ENCODE data around the gene CNTN2.

CNTN2 gene

DNA sequence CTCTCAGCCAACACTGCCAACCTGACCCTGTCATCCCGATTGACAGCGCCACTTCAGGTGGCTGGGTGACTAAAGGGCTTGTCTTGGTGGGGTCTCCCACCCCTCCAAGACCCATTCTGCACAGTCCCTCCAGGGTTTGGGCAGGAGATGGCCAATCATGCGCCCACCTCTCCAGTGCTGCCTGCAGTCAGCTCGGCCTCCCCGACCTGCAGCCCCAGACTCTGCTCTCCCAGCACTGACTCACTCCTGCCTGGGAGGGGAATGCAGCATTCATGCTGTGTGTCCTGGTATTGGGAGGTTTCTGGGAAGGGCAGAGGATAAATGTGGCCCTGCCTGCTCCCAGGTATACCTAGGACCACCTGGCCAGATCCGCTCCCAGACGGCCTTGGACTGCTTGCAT, 31.5 kb downstream of the CNTN2 start:
- DNase-seq: no peak

DNA sequence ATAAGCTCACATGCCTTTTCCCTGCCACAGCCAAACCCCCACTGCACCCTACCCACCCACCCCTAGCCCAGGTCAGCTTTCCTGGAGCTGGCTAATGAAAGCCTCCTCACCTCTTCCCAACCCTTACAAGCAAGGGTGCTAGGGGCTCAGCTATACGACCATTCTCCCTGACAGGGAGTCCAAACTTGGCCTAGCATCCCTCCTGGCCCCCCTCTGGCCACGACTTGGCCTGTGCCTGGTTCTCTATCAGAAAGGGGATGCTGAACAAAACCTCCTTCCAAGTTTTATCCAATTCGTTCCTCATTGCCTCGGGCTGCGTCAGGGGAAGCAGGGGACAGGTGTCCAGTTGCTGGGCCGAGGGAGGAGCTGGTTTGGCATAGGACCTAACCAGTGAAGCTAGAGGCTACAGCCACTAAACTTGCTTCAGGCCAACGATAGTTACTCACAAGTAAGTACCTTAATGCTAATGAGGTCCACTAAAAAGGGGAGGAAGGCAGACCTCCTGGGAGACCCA, 32.7 kb downstream of the CNTN2 start:
- no peak for DNase-seq

GRCh38 chr1:205076245-205076761, 33.3 kb downstream of the CNTN2 start:
- peak; percentile 48 for DNase-seq

GRCh38 chr1:205077158-205077933, 34.3 kb downstream of the CNTN2 start:
- no peak for DNase-seq

DNA sequence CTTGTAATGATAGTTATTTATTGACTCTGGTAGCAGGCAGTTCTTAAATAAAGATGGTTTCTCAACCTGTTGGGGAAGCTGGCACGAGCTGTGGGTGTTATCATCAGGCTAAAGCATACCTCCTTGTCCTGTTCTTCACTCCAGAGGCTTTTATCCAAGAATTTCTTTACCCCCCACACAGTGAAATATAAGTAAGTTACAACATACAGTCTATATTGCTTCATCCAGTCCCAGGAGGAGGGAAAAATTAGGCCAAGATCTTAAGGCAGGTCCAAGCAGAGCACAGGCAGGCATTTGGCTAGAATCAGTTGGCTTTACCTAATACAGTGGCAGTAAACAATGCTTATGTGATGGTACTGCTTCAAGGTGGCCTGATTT, 34.9 kb downstream of the CNTN2 start:
- no peak for DNase-seq

DNA sequence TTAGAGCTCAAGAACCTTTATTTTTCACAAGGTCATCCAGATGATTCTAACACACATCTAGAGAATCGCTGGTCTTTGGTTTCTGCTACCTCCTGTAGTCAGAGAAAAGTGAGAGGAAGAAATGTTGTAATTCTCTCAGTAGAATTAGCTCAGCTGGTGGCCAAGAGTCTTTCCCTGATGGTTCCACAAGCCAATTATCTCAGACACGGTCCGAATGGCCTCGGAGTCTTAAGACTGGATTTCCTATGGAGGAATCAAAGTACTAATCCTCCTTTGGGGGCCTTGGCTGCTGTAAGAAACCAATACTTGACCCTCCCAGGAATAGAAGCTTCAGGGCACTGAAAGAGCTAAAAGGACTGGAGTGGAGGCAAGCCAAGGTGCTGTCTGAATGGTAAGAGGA, 39.4 kb downstream of the CNTN2 start:
- DNase-seq: no peak

- no peak for DNase-seq
These were observed 41.3 kb downstream of the CNTN2 start, which contains the start of gene TMEM81 for GRCh38 chr1:205084360-205084759. TSS of gene TMEM81 (minus strand) at chr1:205084460. CDS start at chr1:205084320, 140 bp downstream.

DNA sequence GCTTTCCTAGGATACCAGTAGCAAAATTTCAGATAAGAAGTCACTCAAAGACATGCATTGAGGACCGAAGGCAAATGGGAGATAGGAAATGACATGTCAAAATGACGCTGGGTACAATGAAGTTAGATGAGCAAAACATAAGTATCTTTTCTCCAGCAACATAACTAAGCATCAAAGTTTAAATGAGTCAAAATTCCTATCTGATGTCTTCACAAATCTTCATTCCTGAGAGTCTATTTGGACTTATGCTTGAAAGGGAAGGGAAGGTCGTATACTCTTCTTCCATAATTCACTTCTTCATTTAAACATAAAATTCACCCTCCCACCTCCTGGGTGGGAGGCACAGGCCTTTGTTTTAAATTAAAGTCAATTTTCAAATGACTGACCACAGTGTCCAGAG, 45.3 kb downstream of the CNTN2 start:
- no peak for DNase-seq

- DNase-seq: no peak
These were observed 48.2 kb downstream of the CNTN2 start for GRCh38 chr1:205091043-205091740.

GRCh38 chr1:205095422-205095821, 52.4 kb downstream of the CNTN2 start:
- no peak for DNase-seq

DNA sequence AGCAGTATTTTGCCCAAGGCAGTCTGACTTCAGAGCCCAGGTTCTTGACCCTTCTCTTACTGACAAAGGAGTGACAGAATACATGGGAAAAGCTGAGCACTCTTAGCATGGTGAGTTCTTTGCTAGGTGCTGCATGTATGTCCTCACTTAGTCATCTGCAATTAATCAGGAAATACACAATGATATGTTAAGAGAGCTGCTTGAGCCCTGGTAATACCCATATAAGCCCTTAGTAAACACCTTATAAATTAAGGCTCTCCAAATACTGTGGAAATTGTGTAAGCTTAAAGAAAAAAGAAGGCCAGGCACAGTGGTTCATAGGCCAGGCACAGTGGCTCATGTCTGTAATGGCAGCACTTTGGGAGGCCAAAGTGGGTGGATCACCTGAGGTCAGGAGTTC, 55.2 kb downstream of the CNTN2 start:
- no peak for DNase-seq

DNA sequence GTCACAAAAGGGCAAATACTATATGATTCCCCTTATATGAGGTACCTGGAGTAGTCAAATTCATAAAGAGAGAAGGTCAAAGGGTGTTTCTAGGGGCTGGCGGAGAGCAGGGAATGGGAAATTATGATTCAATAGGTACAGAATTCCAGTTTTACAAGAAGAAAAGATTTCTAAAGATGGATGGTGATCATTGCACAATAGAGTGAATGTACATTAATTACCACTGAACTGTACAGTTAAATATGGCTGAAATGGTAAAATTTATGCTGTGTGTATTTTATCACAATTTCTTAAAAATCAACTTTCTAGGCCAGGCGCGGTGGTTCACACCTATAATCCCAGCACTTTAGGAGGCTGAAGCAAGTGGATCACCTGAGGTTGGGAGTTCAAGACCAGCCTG, 59.4 kb downstream of the CNTN2 start:
- DNase-seq: no peak

- no peak for DNase-seq
These were observed 64.3 kb downstream of the CNTN2 start for GRCh38 chr1:205107327-205107726.

GRCh38 chr1:205108464-205108863, 65.5 kb downstream of the CNTN2 start:
- no peak for DNase-seq

DNA sequence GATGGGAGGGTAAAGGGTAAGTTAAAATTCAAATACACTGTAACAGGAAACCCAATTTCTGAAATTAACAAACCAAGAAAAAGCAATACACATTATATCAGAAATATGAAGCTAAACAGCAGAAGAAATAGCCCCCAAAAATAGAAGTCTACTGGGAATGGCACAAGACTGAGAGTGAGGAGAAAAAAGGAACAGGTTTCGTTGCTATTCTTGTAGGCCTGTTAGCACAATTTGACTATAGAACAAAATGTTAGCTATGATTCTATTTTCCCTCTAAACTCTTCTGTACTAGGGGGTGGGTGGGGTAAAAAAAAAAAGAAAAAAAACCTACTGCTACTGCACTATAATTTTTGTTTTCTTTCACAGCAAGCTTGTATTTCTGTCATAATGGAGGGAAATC, 66.3 kb downstream of the CNTN2 start:
- no peak for DNase-seq

DNA sequence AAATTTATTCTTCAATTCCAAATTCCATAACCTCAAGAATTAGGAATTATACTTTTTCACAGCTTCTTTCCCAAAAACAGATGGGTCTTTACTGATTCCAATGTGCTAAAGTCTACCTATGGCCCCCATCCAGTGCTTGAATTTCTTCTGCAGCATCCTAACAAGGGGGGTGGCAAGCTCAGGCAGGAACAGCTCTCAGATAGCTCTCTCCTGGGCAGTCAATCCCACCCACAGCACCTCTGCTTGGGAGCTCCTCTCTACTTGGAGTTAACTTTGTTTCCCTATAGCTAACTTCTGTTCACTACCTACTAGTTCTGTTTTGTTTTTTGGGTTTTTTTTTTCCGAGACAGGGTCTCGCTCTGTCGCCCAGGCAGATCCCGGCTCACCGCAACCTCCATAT, 66.7 kb downstream of the CNTN2 start:
- DNase-seq: no peak

- DNase-seq: peak; percentile 36
These were observed 68.3 kb downstream of the CNTN2 start for GRCh38 chr1:205111354-205111753.

DNA sequence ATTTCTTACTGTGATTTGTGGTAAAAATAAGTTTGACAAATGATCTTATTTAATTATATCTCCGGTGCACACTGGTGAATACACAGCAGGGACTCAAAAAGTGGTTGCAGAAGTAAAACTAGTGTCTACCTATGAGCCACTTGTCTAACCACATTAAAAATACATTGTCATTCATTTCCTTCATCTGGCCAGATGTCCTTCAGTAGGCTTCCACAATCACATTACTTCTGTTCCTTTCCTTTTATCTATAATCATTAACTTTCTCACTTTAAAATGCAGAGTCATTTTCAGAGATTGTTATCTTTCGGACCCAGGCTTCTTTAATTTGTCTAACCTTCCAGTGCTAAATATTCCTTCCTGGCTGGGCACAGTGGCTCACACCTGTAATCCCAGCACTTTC, 75.7 kb downstream of the CNTN2 start:
- DNase-seq: peak; percentile 53

DNA sequence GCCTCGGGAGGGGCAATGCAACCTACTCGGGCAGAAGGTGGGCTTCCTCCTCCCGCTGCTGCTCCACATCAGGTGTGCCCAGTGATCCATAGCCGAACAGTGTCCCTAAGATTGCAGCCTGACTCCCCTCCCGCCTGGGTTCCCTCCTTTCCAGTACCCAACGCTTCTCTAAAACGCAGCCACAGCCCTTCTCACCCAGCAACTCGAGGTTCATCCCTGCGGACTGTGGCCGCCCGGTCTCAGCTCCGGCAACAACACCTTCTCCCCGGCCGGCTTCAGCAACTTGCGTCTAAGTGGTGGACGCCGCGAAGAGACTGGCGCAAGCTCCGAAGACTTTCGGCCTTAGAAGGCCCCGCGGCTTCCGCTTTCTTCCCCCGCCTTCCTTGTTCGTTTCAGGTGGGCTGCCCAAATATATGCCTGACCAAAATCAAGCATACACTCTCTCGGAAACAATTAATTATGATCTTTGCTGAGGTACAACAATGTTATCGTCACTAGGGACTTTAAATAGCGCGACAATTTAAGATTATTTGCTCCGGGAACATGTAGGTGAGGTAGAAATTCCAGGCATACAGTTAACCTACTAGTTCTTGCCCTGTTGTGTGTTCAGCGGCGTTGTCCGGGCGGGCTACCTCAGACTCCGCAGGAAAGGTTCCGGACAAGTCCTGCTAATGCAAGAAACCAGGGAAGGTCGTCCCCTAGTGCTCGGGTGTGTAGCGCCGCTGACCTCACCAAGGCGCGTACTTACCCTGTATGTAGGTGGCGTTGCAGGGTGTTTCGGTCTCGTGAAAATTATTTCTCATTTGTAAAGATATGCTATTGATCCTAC, 78.9 kb downstream of the CNTN2 start, which contains the start of gene RBBP5:
Gene RBBP5 (minus strand): TSS at position 319 of the 829 bp plus-strand sequence. CDS start 105 bp downstream, at position 214.
- DNase-seq: peak; percentile 98

DNA sequence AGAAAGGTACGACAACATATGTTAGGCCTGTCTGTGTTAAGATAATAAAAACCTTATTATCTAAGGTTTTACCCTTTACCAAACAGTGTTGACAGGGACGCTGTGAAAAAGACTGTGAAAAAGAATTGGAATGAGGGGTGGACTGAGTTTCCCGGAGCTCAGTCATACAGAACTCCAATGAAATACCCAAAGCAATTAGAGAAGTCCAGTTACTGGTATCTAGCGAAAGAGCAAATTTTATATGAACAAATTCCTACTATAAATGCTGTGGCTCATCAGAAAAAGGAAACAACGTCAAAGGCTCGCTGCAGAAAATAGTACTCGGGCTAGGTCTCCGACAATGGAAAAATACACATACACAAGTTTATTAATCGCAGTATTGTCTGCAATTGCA, 79.5 kb downstream of the CNTN2 start:
- DNase-seq: no peak

- peak; percentile 32 for DNase-seq
These were observed 81.7 kb downstream of the CNTN2 start for GRCh38 chr1:205124726-205125125.

DNA sequence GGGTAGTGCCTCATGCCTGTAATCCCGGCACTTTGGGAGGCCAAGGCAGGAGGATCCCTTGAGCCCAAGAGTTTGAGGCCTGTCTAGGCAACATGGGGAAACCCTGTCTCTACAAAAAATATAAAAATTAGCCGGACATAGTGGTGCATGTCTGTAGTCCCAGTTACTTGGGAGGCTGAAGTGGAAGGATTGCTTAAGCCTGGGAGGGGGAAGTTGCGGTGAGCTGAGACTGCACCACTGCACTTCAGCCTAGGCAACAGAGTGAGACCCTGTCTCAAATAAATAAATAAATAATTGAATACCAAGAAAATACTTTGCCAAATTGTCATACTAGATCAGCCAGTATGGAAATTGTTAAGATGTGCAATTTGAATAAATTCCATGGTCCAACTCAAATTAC, 84.6 kb downstream of the CNTN2 start:
- no peak for DNase-seq
